K562 (cell line): ENCODE measurements around the gene CSRNP3. TPM values are rescaled to one million over a fixed set of nuclear protein-coding genes. Genes with fewer than 3 reads are reported as not detected.

ENCODE experiments used
- ATAC-seq: fragments of 200-7000 bp; cut with Tn5 transposase; 3 replicates; pipeline ENCODE4 v1.9.1; 2020; ENCODE audit warnings: moderate library complexity
- BruUV-seq: library from RNA; stranded (reverse); fragments of 400-500 nt; replicated peaks from 2 replicates; lab custom pipeline; 2021; lab: Mats Ljungman, UMichigan
- CTCF ChIA-PET: fragments of 300-600 bp; formaldehyde crosslinking; extraction: SDS; loops from one replicate; lab custom pipeline; 2021; ENCODE audit warnings: low intra/inter-chr PET ratio; lab: Yijun Ruan, JAX
- POLR2A ChIA-PET: fragments of 300-600, 350-650 bp; sonication (Branson Sonifier 250); formaldehyde crosslinking; extraction: SDS; loops from one replicate; lab custom pipeline; 2021; ENCODE audit warnings: antibody characterized with exemption, inconsistent platforms; lab: Yijun Ruan, JAX
- DNase-seq, 4 experiments: peaks; one replicate each; pipeline versions ENCODE4 v3.0.0 to v3.0.0-alpha.2; 2011 to 2018; ENCODE audit warnings: low spot score in 3 of 4, mixed read lengths in 3 of 4; ENCODE audit errors: extremely low read depth in 1 of 4
- FAIRE-seq: peaks from 2 replicates; lab custom pipeline; 2011; peaks lifted over from hg19 to GRCh38; lab: Jason Lieb, UNC
- H2AFZ ChIP-seq: 2 replicates; pipeline ENCODE4 v1.6.0; 2011; ENCODE audit warnings: low read depth, low read length, control low read depth, inconsistent platforms
- H3K27ac ChIP-seq: fragments of 200-600 bp; 3 replicates; pipeline ENCODE4 v1.8.0; 2011; ENCODE audit warnings: low read depth, mild to moderate bottlenecking, control low read depth, inconsistent platforms, low read length, moderate library complexity, mixed read lengths; ENCODE audit errors: extremely low read depth
- H3K27me3 ChIP-seq, 2 experiments: fragments of 300-600 bp in 1 of 2; 2 replicates in 1 of 2; 3 replicates in 1 of 2; pipeline versions ENCODE4 v1.6.0 to v1.8.0; 2011; ENCODE audit warnings: inconsistent platforms in 2 of 2, low read length in 2 of 2, mild to moderate bottlenecking in 1 of 2, mixed read lengths in 1 of 2, moderate library complexity in 1 of 2; ENCODE audit not compliant: control insufficient read depth in 2 of 2, insufficient read depth in 2 of 2
- H3K36me3 ChIP-seq: fragments of 300-600 bp; 3 replicates; pipeline ENCODE4 v1.8.0; 2011; ENCODE audit warnings: mild to moderate bottlenecking, low read length, inconsistent platforms; ENCODE audit not compliant: control insufficient read depth, insufficient read depth
- H3K4me1 ChIP-seq, 2 experiments: fragments of 200-600 bp in 1 of 2; replicated peaks in 1 of 2; 2 replicates in 1 of 2; 3 replicates in 1 of 2; pipeline versions ENCODE4 v1.5.1 to v1.8.0; 2011; ENCODE audit warnings: inconsistent platforms in 2 of 2, low read length in 2 of 2, mild to moderate bottlenecking in 1 of 2, mixed read lengths in 1 of 2, moderate library complexity in 1 of 2; ENCODE audit not compliant: control insufficient read depth in 2 of 2, insufficient read depth in 2 of 2
- H3K4me2 ChIP-seq: 2 replicates; pipeline ENCODE4 v1.6.1; 2011; ENCODE audit warnings: low read length, control low read depth, inconsistent platforms, mixed read lengths; ENCODE audit not compliant: insufficient read depth
- H3K4me3 ChIP-seq: fragments of 200-600 bp; sonication (generic), shearing (Covaris generic); 2 replicates; pipeline ENCODE4 v1.5.1; 2016; ENCODE audit warnings: control low read depth, inconsistent platforms
- H3K79me2 ChIP-seq: fragments of 200-600 bp; 3 replicates; pipeline ENCODE4 v1.8.0; 2011; ENCODE audit warnings: low read length, inconsistent platforms; ENCODE audit not compliant: control insufficient read depth, insufficient read depth
- H3K9ac ChIP-seq, 2 experiments: 2 replicates each; pipeline versions ENCODE4 v1.6.0 to v1.6.1; 2011; ENCODE audit warnings: low read depth in 2 of 2, low read length in 2 of 2, control low read depth in 1 of 2, inconsistent platforms in 1 of 2, mild to moderate bottlenecking in 1 of 2, mixed read lengths in 1 of 2; ENCODE audit not compliant: insufficient read depth in 1 of 2
- H3K9me1 ChIP-seq: one replicate; pipeline ENCODE4 v1.6.0; 2011; ENCODE audit warnings: inconsistent platforms, mild to moderate bottlenecking, low read length, moderate library complexity; ENCODE audit not compliant: control insufficient read depth, insufficient read depth
- H3K9me3 ChIP-seq: replicated peaks from 2 replicates; pipeline ENCODE4 v1.5.1; 2011; ENCODE audit warnings: low read depth, low read length, inconsistent platforms; ENCODE audit not compliant: control insufficient read depth, insufficient read depth
- H4K20me1 ChIP-seq: replicated peaks from 2 replicates; pipeline ENCODE4 v1.6.1; 2011; ENCODE audit warnings: low read length, inconsistent platforms, mixed read lengths; ENCODE audit not compliant: control insufficient read depth, insufficient read depth
- BRCA1 ChIP-seq, 2 experiments: fragments of 450-650 bp in 1 of 2; sonication (generic) in 1 of 2; formaldehyde crosslinking in 1 of 2; IDR thresholded peaks; 2 replicates each; pipeline versions ENCODE4 v1.5.0 to v1.6.1; 2017 to 2020; ENCODE audit warnings: mild to moderate bottlenecking in 1 of 2, missing genetic modification reagents in 1 of 2
- CBX3 ChIP-seq, 2 experiments: IDR thresholded peaks; 1 replicate in 1 of 2; 2 replicates in 1 of 2; pipeline ENCODE4 v1.6.1; 2012; ENCODE audit warnings: inconsistent platforms in 2 of 2, low read length in 2 of 2, borderline replicate concordance in 1 of 2, control low read depth in 1 of 2
- E4F1 ChIP-seq: fragments of 250-450 bp; sonication (Bioruptor Pico); IDR thresholded peaks from 2 replicates; pipeline ENCODE4 v1.5.0; 2021; ENCODE audit warnings: mild to moderate bottlenecking, borderline replicate concordance
- FOXP4 ChIP-seq: sonication (generic); formaldehyde crosslinking; IDR thresholded peaks from 2 replicates; pipeline ENCODE4 v1.8.0; 2022; ENCODE audit warnings: mild to moderate bottlenecking, missing genetic modification reagents, borderline replicate concordance
- GTF2A2 ChIP-seq: IDR thresholded peaks from 2 replicates; pipeline ENCODE4 v1.6.1; 2016; ENCODE audit warnings: mild to moderate bottlenecking, missing genetic modification characterization, missing compliant biosample characterization
- NR2C2 ChIP-seq, 2 experiments: fragments of 200-800 bp in 1 of 2; sonication (Bioruptor generic) in 1 of 2; sonication (generic) in 1 of 2; formaldehyde crosslinking in 1 of 2; IDR thresholded peaks; 2 replicates each; pipeline versions ENCODE4 v1.6.1 to v1.8.0; 2016 to 2022; ENCODE audit warnings: mild to moderate bottlenecking in 1 of 2, missing compliant biosample characterization in 1 of 2, missing genetic modification characterization in 1 of 2, missing genetic modification reagents in 1 of 2
- PHF21A ChIP-seq: fragments of 450-650 bp; IDR thresholded peaks from 2 replicates; pipeline ENCODE4 v1.6.1; 2017; ENCODE audit warnings: low read depth, borderline replicate concordance
- SREBF2 ChIP-seq: sonication (generic); formaldehyde crosslinking; IDR thresholded peaks from 2 replicates; pipeline ENCODE4 v1.4.0; 2020; ENCODE audit warnings: mild to moderate bottlenecking, missing genetic modification reagents
- ZBED1 ChIP-seq: IDR thresholded peaks from 2 replicates; pipeline ENCODE4 v1.6.1; 2014
- ZNF212 ChIP-seq: fragments of 450-650 bp; formaldehyde crosslinking; IDR thresholded peaks from 2 replicates; pipeline ENCODE4 v1.4.0; 2020; ENCODE audit warnings: mild to moderate bottlenecking
- ZNF217 ChIP-seq: sonication (generic); formaldehyde crosslinking; IDR thresholded peaks from 2 replicates; pipeline ENCODE4 v1.8.0; 2022; ENCODE audit warnings: mild to moderate bottlenecking, missing genetic modification reagents
- ZNF239 ChIP-seq: fragments of 250-450 bp; sonication (Bioruptor Pico); IDR thresholded peaks from 2 replicates; pipeline ENCODE4 v1.4.0; 2020; ENCODE audit warnings: mild to moderate bottlenecking
- ZNF282 ChIP-seq: sonication (generic); formaldehyde crosslinking; IDR thresholded peaks from 2 replicates; pipeline ENCODE4 v1.8.1; 2023; ENCODE audit warnings: missing genetic modification reagents
- ZNF431 ChIP-seq: sonication (generic); formaldehyde crosslinking; IDR thresholded peaks from 2 replicates; pipeline ENCODE4 v1.8.0; 2022; ENCODE audit warnings: mild to moderate bottlenecking, missing genetic modification reagents
- ZNF707 ChIP-seq: fragments of 250-450 bp; sonication (Bioruptor Pico); conservative IDR thresholded peaks from 2 replicates; pipeline ENCODE4 v1.8.0; 2022; ENCODE audit warnings: inconsistent platforms, mild to moderate bottlenecking, moderate library complexity
- in situ Hi-C: fragments of 300-500 bp; cut with MboI; formaldehyde crosslinking; loops from 4 replicates; pipeline ENCODE4 v1.15.0; 2018; ENCODE audit warnings: inconsistent platforms, mixed read lengths
- intact Hi-C: fragments of 100-400 bp; cut with micrococcal nuclease; formaldehyde crosslinking; loops from 2 replicates; pipeline ENCODE4 v1.14.2; 2022
- polyA plus RNA-seq, 8 experiments: library from polyadenylated mRNA; depleted of rRNA in 4 of 8; stranded (reverse) in 5 of 8; unstranded in 3 of 8; fragments of >200 nt; fragmentation: Nextera tagmentation in 2 of 8; fragmentation: Illumina TruSeq in 1 of 8; extraction: Ambion mirVana in 2 of 8; extraction: Trizol in 1 of 8; gene quantifications; 2 replicates each; pipeline versions ENCODE4 v1.2.1 to v1.2.3, GENCODE V29; 2011 to 2014; ENCODE audit warnings: inconsistent platforms in 1 of 8, missing spikeins in 1 of 8
- total RNA-seq, 7 experiments: library from RNA; depleted of rRNA in 6 of 7; stranded (reverse); fragments of >200 nt in 6 of 7; fragmentation: Illumina TruSeq in 2 of 7; extraction: Trizol in 2 of 7; gene quantifications; 2 replicates each; pipeline versions ENCODE4 v1.2.1 to v1.2.3, GENCODE V29; 2011 to 2021; ENCODE audit warnings: low replicate concordance in 1 of 7

CSRNP3 gene
- total and polyA plus RNA-seq, 9 of the 15 experiments (the other 6 are each of a cell fraction or from before 2014, with no cell fraction given), result not detected

- Histone ChIP-seq H3K27ac (no peak overlapping the region), H4K20me1 (no peaks in the 10 kb centered on the region), H2AFZ (no peak overlapping the region), H3K4me2 (no peak overlapping the region), H3K79me2 (no peaks in the 10 kb centered on the region), H3K4me3 (no peak overlapping the region), H3K4me1 (no peaks in the 10 kb centered on the region), H3K27me3 (no peaks in the 10 kb centered on the region), H3K9me1 (no peaks in the 10 kb centered on the region), H3K9me3 (no peaks in the 10 kb centered on the region; the same call in none of the 2 replicates), H3K36me3 (no peaks in the 10 kb centered on the region), H3K9ac (no peak overlapping the region)
- no TSS peak for BruUV-seq
- in situ Hi-C loops (no loop called here), intact Hi-C loops (no loop called here)
- ChIA-PET CTCF (no interaction called here), POLR2A (no interaction called here)
- DNase-seq (no peak), FAIRE-seq (no peak), ATAC-seq (no peak)
- TF ChIP-seq ZNF282 (CRISPR knock-in tag) (no peak), ZNF212 (CRISPR knock-in tag) (no peak), ZNF239 (CRISPR knock-in tag) (no peak), FOXP4 (no peak), NR2C2 (CRISPR knock-in tag; IDR thresholded peaks at IDR 0.05) (no peak), NR2C2 (tag; IDR thresholded peaks at IDR 0.05) (no peak), ZBED1 (no peak), BRCA1 (IDR thresholded peaks at IDR 0.05) (no peak), BRCA1 (CRISPR knock-in tag; IDR thresholded peaks at IDR 0.05) (no peak), SREBF2 (CRISPR knock-in tag) (no peak), ZNF217 (CRISPR knock-in tag) (no peak), PHF21A (no peak), GTF2A2 (no peak), ZNF431 (CRISPR knock-in tag) (no peak), CBX3 (IDR thresholded peaks at IDR 0.05; ENCODE audit: borderline replicate concordance in 1 of 2, low read length in 2 of 2) (no peak), E4F1 (CRISPR knock-in tag) (no peak), ZNF707 (CRISPR knock-in tag) (no peak)
Measured at GRCh38 chr2:165470361-165470760, 863 bp downstream of the CSRNP3 start.
